SIG-M5 treated with dmso at 0.1 percent for 504 hours (cell line): Measurements from ENCODE around the gene NACC1.

Experiments used
- DNase-seq: peaks from one replicate; lab custom pipeline; 2025; ENCODE audit not compliant: unreplicated experiment; lab: John Stamatoyannopoulos, UW

The NACC1 gene

GRCh38 chr19:13118424-13119193 is 545 bp downstream of the NACC1 start:
- DNase-seq: no peak

GRCh38 chr19:13119627-13120026 is 1.6 kb downstream of the NACC1 start:
- DNase-seq: no peak

GRCh38 chr19:13120031-13120430 is 2.0 kb downstream of the NACC1 start:
- no peak for DNase-seq

- DNase-seq: no peak
These were observed 2.8 kb downstream of the NACC1 start for GRCh38 chr19:13120817-13121216.

GRCh38 chr19:13121551-13122274 is 3.6 kb downstream of the NACC1 start:
- no peak for DNase-seq

DNA sequence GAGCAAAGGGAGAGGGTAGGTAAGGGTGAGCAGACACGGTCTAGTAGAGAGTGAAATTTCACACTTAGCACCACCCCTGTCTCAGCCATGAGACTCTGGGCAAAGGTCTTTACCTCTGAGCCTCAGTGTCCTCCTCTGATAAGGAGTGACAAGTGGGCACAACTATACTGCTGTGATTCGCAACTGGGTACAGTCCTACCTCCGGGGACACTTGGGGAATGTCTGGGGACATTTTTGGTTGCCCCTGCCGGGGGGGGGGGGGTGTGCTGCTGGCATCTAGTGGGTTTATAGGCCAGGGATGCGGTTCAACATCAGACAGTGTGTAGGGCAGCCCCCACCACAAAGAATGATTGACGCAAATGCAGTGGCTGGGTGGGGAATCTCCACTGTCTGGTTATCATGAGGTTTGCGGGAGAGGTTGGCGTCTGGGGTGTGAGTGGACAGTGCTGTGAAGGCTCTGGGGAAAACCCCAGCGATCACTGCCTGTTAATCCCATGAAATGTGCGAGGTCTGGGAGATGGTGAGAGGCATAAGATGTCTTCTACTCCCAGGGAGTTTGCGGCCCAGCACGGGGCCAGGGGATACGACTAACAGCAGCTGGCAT is 4.3 kb downstream of the NACC1 start:
- DNase-seq: no peak

GRCh38 chr19:13122980-13123957 is 5.2 kb downstream of the NACC1 start:
- DNase-seq: no peak

GRCh38 chr19:13127051-13127450 is 9.0 kb downstream of the NACC1 start:
- no peak for DNase-seq

DNA sequence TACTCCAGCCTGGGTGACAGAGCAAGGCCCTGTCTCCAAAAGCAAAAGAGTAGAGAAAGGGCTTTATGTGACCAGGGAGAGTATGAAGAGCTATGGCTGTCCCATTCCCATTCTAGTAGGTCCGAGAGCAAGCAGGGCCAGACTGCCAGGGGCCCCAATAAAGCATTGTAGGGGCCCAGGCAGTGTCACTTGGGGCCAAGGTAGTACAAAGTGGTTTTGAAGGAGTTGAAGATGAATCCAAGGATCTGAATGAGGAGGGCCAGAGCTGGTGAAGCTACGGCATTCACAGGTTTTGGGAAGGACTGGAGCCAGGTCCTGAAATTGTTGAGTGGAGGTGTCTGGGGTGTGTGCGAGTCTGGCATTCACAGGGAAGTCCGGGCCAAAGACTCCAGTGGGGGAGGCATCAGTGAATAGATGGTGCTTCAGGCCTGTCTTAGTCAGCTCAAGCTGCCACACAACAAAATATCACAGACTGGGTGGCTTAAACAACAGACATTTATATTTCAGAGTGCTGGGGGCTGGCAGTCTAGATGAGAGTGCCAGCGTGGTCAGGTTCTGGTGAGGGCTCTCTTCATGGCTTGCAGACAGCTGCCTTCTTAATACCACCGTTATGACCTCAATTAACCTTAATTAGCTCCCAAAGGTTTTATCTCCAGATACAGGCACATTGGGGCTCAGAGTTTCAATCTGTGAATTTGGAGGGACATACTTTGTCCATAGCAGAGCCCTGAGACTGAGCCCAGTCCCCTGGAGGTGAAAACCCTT is 9.9 kb downstream of the NACC1 start:
- DNase-seq: no peak

DNA sequence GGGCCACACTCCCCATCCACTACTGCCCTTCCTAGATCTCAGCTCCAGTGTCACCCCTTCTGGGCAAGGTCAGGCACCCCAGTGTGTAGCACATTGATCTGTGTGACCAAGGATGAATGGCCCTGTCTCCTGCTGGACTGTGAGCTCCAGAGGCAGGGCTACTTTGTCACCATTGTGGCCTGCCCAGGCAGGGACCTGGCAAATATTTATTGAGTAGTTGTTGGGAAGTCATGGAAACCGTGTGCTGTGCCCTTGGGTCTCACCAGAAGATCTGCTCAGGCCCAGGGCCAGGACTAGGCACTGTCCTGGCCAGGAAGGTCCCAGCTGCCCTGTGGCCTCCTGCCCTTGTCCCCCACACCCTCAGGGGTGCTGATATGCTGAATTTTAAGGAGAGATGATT is 10.5 kb downstream of the NACC1 start:
- DNase-seq: no peak

- no peak for DNase-seq
These were observed 11.3 kb downstream of the NACC1 start for GRCh38 chr19:13129384-13129783.

DNA sequence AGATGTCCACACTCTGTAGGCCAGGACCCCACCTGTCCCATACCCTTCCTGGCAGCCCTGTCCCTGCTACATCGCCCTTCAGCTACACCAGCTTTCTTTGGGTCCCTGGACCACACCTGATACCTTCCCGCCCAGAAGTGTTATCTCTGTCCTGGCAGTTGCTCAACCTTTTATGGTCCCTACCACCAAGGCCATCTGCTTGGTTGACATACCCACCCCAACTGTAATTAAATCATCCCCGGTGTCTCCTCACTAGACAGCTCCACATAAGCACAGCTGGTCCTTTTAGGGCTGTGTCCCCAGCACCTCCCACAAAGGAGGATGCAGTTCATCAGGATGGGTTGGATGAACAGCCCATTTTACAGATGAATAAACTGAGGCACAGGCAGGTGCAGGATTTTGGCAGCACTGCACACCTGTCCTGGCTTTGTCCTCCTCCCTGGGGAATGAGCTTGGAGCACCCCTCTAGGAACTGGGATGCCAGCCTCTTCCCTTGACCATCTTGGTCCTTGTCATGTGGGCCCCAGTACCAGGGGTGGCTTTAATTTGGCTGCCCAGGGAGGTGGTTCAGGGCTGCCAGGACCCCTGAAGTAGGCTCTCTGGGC is 12.9 kb downstream of the NACC1 start:
- no peak for DNase-seq

GRCh38 chr19:13132471-13133180 is 14.6 kb downstream of the NACC1 start:
- DNase-seq: no peak

GRCh38 chr19:13133241-13133870 is 15.3 kb downstream of the NACC1 start:
- DNase-seq: no peak

GRCh38 chr19:13134626-13135025 is 16.6 kb downstream of the NACC1 start:
- no peak for DNase-seq

GRCh38 chr19:13135068-13136062 is 17.3 kb downstream of the NACC1 start:
- DNase-seq: no peak

DNA sequence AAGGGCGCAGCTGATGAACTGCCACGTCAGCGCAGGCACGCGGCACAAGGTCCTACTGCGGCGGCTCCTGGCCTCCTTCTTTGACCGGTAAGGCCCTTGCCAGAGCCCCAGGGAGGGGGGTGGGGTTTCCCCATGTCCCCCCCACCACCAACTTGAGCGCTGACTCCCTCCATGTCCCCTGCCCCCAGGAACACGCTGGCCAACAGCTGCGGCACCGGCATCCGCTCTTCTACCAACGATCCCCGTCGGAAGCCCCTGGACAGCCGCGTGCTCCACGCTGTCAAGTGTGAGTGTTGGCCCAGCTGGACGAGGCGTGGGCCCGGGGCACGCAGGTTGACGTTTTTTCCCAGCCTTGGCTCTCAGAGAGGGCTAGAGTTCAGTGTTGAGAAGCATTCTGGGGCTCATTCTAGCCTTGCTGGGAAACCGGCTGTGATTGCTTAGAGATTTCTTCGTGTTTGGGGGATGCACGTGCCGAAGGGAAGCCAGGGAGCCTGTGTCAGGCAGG is 19.3 kb downstream of the NACC1 start:
- no peak for DNase-seq
